GM19239 (cell line): Measurements from ENCODE around the gene HCFC1.
A peak's percentile ranks its signal among the peaks of the same experiment; 100 is the strongest.
"Not testable (repeated sequence)": the region's sequence is repeated elsewhere in the genome, so short reads cannot be mapped to it uniquely, and the experiment has no call there.

Experiments used
- DNase-seq: peaks from one replicate; pipeline ENCODE4 v3.0.0; 2011; ENCODE audit warnings: low spot score; ENCODE audit not compliant: insufficient read length
- FAIRE-seq: peaks from 2 replicates; lab custom pipeline; 2011; peaks lifted over from hg19 to GRCh38; lab: Jason Lieb, UNC

HCFC1 gene

DNA sequence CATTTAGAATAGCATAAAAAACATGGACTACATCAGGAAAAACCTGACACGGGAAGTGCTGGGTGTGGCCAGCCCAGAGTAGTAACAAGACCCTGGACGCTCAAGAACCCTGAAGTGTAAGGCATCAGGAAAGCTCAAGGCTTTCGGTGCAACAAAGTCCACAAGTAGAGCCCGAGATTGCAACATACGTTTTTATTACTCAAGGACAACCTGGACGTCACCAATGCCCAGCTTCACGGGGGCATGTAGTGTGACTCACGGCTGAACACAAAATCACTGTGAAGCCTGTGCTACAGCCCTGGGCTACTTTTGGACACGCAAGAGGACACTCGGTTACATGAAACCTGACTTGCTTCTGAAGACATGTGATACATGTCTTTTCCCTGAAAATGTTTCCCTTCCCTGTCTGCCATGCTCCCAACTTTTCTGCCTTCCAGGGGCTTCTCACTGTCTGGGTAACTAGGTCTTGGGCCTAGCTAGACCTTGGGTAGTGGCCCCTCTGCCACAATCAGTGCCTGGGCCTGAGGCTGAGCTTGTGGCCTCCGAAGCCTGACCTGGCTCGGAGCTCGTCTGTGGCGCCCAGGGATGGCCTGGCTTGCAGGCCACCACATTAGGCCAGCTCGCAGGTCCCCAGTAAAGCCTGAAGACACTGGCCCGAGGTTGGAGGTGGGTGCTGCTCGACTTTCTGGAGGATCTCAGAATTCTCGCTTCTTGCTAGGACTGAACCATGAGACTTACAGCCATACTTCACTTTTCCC is 38.9 kb upstream of the HCFC1 start:
- no peak for FAIRE-seq
- no peak for DNase-seq

DNA sequence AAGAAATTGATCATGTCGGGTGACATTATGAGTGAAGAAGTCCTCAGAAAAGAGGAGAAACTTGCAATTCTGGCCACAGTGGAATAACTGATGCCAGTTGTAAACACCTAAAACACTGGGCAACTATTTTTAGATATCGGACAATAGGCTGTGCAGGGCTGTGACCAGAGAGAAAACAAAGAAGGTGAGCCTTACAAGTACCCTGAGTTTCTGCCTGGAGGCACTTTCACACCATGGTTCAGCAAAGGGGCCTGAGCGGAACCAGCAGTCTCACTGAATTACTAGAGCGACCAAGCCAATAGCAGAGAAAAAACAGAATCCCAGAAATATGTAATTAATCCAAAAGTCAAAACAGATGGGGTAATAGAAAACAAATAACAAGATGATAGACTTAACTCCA is 36.9 kb upstream of the HCFC1 start:
- peak; percentile 97 for FAIRE-seq
- DNase-seq: no peak

DNA sequence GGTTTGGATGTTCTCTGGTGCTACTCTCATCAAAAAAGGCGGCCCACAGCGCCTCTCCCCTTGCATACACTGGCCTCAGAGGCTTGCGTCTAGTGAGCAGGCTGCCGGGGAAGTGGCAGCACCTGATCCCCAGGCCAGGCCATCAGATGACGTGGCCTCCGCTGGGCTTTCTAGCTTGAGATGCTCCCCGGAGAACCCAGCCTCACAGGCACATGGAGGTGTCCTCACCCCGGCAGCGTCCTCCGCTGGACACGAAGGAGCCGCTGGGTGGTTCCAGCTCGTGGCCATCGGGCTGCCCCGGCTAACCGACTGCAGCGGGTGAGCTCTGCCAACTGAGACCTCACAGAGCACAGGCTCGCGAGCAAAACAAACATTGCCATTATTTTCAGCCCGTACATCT is 35.3 kb upstream of the HCFC1 start:
- DNase-seq (no peak), FAIRE-seq (no peak)

DNA sequence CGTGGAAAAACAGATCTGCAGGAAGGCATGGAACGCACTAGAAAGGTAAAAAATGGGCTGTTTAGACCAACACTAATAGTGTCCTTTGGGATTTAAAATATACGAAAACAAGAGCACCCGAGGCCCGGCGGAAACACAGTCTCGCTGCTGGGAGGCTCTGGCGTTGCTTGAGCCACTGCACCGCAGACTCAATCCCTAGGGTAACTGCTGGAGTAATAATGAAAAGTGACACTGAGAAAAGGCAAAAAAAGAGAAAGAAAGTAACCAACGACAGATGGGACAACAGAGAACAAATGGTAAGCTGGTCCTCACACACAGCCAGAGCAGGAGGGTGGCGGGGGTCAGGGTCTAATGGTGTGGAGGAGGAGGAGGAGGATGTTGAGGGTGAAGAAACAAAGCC is 32.7 kb upstream of the HCFC1 start:
- no peak for DNase-seq

DNA sequence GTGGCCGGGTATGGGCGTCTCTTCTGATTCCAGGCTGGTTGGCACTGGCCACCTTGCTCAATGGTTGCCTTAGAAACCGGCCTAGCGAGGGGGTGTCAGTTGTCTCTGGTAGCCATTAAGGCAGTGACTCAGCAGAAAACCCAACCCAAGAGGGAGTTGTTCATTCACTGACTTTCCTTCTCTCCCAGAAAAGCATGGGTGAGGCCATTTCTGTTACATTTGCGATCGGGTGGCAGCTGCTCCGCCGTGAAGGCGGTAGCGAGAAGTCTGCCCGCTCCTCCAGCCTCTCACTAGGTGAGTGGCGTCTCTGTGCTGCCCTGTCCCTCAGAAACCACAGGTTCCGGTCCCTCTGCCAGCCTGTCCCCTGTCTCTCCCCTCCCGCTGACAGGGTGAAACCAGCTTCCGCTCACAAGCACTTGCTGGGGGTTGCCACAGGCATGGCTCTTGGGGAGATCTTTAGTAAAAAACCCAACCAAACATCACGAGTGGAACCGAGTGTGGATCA is 30.6 kb upstream of the HCFC1 start:
- peak; percentile 97 for FAIRE-seq
- DNase-seq: no peak

More for the DNA sequence above, 32.7 kb upstream of the HCFC1 start:
- peak; percentile 74 for FAIRE-seq

DNA sequence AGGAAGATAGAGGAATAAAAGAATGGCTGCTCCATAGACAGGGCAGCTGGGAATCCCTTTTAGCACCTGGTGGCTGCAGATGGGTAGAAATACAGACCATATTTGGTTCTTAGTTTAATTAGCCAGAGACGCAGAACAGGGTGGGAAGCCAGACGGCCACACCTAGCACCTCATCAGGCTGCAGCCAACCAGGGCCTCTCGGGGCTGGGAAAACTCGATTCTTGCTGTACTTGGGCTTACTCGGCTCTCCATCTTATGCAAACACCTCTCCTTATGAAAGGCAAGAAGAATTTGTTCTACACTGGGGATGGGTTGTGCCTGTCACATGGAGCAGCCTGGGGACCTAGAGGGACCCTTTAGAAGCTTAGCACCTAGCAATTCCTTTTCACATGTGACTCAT is 28.4 kb upstream of the HCFC1 start:
- FAIRE-seq (no peak), DNase-seq (no peak)

DNA sequence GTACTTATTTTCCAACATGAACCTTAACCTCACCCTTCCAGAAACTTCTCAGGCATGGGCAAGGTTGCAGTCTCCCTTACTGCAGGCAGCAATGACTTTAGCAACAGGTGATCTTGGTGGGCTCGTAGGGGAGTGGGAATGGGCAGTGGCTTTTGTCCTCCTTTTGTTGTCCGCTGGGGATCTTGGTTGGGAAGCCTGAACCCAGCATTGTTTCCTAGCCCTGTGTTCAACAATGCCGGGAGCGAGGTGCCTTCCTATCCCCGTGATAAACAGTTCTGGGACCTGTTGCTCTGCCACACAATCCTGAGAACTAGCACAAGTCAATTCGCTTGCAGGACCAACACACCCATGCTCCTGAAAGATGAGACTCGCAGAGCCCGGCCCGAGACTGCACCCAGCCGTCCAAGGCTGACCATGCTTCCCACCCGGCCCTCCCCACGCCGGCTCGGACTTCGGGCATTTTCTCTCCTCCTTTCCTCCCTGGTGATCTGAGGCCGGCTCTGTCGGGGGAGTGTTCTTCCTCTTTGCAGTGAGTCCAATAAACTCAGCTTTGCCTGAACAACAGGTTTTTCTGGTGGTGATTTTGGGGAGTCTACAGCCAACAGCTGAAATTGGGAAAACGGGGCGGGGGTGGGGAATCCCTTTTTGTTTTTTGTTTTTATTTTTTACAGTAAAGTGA is 27.9 kb upstream of the HCFC1 start:
- no peak for FAIRE-seq
- no peak for DNase-seq

DNA sequence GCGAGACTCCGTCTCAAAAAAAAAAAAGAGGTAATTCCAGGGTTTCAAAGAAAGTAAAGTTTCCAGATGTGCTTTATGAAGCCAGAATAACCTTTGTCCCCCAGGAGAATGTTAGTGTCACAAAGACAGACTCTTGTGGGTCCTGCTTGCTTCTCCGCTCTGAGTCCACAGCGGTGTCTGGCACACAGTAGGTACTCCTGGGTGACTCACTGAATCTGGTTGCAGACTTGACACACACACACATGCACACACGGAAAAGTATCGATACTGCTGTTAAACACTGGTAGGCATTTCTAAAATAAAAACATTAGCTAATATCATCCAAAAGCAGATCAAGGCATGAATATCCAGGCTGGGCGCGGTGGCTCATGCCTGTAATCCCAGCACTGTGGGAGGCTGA is 23.9 kb upstream of the HCFC1 start:
- DNase-seq: no peak

DNA sequence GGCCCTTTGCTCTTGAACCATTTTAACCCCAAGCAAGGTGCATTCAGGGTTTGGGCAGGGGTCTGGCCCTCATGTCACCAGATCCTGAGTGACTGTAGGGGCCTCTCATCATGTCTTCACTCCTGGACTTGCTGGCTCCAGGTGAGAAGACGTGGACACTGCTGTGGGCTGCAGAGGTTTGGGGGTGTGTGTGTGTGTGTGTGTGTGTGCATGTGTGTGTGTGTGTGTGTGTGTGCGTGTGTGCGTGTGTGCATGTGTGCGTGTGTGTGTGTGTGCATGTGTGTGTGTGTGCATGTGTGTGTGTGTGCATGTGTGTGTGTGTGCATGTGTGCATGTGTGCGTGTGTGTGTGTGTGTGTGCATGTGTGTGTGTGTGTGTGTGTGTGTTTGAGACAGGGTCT is 22.8 kb upstream of the HCFC1 start:
- not testable (repeated sequence) for DNase-seq, FAIRE-seq

More for the DNA sequence above, 23.9 kb upstream of the HCFC1 start:
- FAIRE-seq: no peak

DNA sequence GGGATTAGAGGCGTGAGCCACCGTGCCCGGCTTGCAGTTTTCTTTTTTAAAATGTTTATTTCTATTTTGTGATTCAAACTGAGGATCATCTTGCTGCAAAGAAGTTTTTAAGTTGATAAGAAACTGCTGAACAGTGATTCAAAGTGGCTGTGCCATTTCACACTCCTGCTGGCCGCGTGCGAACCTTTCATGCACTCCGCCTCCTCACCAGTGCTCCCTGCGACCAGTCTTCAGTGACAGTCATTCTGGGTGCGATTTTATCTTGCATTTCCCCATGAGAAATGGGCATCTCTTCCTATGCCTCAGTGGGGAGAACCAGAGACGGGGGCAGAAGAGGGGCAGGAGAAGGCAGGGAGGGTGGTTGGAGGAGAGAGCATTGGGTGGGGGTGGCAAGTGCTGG is 22.4 kb upstream of the HCFC1 start:
- DNase-seq: no peak
- FAIRE-seq: no peak

DNA sequence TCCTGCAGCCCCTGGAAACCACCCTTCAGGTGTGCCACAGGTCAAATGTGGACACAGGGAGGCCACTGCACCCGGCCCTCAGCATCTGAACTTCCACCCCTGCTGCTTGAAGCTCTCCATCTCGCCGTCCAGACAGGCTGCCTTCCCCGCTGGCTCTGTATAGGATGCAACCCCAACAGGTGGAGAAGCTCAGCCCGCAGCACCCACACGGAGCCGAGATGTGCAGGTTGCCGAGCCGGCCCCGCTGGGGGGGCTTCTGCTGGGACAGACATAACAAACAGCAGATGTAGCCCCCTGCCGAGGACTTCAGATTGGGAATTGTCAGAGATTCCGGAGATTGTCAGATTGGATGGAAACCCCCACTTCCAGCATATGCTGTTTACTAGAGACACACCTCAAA is 21.5 kb upstream of the HCFC1 start:
- DNase-seq: no peak
- FAIRE-seq: no peak

DNA sequence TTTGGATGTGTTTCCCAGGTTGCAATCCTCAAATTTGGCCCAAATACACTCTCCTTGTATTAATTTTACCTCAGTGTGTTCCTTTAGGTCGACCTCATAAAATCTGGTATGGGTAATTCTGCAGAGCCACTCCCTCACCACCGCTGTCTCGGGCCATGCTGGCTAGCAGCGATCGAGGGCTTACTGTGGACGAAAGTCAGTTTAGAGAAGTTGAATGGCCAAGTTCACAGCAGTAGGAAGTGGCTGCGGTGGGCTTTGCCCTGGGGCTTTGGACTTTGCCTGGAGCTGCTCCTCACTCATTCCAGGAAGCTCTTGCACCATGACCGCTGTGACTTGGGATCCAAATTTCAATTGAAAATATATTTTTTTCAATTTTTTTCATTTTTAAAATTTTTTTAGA is 20.6 kb upstream of the HCFC1 start:
- DNase-seq: no peak
- FAIRE-seq: no peak

DNA sequence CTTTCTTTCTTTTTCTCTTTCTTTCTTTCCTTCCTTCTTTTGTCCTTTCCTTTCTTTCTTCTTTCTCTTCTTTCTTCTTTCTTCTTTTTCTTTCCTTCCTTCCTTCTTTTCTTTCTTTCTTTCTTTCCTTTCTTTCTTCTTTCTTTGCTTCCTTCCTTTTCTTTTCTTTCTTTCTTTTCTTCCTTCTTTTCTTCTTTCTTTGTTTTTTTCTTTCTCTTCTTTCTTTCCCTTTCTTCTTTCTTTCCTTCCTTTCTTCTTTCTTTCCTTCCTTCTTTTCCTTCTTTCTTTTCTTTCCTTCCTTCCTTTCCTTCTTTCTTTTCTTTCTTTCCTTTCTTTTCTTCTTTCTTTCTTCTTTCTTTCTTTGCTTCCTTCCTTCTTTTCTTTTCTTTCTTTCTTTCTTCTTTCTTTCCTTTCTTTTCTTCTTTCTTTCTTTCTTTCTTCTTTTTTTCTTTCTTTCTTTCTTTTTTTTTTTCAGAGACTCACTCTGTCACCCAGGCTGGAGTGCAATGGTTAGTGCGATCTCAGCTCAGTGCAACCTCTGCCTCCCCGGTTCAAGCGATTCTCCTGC is 19.5 kb upstream of the HCFC1 start:
- no peak for FAIRE-seq

DNA sequence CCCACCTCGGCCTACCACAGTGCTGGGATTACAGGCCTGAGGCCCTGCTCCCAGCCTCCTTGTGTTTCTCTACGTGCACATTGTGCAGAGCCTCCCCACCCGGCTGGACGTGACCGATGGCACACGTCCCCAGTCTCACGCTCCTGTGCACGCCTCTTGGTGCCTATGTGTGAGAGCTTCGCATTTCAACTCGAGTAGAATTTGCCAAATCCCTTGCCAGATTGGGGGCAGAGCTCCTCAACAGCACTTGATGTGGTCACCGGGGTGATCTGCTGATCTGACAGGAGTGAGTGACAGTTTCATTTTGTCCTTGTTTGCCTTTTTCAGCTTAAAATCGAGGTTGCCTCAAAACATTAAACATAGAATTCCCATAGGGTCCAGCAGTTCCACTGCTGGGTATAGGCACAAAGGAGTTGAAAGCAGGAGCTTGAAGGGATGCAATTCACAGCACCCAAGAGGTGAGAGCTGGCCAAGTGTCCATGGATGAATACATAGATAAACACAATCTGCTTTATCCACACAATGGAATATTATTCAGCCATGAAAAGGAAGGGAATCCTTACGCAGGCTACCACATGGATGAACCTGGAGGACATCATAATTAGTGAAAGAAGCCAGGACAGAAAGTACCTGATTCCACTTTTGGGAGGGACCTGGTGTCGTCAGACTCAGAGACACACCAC is 18.5 kb upstream of the HCFC1 start:
- no peak for FAIRE-seq
- no peak for DNase-seq

More for the DNA sequence above, 19.5 kb upstream of the HCFC1 start:
- DNase-seq: no peak

DNA sequence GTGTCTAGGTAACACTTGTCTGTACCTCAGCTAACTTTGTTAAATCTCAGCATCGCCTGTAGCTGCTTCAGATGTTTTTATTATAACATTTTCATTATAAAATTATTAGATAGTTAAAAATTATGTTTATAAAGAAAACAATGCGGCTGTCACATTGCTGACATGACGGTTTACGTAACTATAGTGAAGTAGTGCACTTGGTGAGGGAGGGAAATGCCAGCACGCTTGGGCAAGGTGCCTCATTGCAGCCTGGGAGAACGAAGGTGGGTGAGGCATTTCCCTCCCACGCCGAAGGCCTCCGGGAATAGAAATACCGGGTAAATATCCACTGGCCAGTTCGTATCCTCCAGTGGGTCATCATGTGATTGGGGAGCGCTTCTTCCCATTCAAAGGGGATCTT is 16.9 kb upstream of the HCFC1 start:
- FAIRE-seq (no peak), DNase-seq (no peak)

DNA sequence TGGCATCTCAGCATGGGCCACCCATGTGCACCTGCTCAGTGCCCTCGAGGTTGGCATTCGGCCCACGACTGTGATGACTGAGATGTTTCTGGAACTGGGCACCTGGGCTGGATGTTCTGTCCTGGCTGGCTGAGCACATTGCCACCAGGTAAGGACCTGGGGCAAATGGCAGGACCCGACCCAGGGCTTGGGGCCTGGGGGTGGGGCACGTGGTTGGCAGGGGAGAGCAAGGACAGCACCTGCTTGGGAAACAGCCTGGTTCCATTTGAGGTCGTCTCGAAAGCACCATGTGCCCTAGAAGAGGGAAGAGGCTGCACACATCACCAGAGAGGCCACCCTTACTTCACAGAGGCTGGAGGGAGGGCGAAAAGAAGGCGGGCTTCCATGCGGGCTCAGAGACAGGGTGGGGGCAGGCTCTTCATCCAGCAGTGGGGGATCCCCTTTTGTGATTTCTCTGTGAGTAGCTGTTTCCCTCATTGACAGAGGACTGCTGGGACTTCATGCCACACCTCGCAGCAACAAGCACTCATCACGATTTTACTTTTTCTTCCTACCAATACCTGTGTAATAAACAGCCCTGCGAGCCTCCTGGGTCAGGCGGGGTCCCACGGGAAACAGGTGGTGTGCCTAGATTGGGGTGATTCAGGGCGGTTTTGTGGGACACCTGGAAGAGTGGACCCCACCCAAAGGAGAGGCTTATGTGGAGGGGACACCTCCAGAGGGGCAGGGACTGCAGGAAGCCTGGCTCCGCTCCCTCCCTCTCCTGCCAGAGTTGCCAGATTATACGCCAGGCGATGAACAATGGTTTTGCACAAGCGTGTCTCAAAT is 12.9 kb upstream of the HCFC1 start:
- no peak for DNase-seq
- no peak for FAIRE-seq

DNA sequence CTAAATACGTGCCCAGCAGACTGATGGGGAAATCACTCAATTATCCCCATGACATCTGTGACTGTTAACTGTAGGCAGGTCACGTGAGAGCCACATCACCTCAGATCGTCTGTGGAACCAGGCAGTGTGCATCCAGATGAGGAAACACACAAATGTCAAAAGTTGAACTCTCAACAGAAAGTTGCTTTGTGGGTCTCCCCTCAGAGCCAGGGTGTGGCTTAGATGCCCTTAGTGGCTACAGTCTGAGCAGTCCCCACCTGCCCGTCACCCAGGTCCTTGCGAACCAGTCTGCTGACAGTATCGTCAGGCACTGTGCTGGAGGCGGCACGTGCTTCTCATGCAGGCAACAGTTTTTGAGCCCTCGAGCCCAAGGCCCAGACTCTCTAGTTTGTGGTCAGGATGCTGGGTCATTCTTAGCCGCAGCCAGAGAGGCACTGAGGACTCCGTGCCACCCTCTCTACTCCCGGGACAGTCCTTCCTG is 11.7 kb upstream of the HCFC1 start:
- FAIRE-seq: peak; percentile 92
- DNase-seq: no peak

DNA sequence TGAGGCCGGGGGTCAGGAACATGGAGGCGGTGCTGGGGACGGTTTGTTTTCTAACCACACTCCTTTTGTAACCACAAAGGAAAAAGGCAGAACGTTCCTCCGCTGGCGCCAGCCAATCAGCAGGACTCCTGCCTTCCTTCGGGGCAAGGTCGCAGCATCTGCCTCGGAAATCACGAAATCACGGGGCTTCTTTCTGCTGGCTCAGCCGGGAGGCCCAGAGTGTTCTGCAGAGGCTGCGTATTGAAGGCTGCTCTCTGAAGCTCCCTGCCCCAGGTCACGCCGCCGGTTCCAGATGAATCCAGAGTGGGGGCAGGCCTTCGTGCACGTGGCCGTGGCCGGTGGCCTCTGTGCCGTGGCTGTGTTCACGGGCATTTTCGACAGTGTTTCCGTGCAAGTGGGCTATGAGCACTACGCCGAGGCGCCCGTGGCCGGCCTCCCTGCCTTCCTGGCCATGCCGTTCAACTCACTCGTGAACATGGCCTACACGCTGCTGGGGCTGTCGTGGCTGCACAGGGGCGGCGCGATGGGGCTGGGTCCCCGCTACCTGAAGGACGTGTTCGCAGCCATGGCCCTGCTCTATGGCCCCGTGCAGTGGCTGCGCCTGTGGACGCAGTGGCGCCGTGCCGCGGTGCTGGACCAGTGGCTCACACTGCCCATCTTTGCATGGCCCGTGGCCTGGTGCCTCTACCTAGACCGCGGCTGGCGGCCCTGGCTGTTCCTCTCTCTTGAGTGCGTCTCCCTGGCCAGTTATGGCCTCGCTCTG is 10.3 kb upstream of the HCFC1 start:
- DNase-seq: no peak
- peak; percentile 96 for FAIRE-seq

DNA sequence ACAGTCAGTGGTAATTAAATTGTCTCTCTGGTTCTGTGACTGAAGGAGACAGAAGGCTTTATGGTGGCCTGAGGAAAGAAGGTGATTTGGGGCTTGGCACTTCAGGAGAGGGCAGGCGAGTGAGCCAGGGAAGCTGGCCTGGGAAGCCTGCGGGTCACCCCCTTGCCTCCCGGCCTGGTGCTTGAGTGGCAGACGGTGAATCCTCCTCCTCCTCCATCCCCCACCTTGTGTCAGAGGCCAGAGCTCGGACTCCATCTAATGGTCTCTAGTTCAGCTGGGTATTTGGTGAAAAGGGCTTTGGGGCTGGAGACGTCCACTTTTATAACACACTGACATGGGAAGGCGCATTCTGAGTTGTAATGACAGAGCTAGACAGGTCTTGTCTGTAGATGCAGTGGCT is 9.6 kb upstream of the HCFC1 start:
- no peak for FAIRE-seq

More for the DNA sequence above, 9.6 kb upstream of the HCFC1 start:
- DNase-seq: no peak
